ENCODE data around the gene ALDH5A1.

The ALDH5A1 gene

DNA sequence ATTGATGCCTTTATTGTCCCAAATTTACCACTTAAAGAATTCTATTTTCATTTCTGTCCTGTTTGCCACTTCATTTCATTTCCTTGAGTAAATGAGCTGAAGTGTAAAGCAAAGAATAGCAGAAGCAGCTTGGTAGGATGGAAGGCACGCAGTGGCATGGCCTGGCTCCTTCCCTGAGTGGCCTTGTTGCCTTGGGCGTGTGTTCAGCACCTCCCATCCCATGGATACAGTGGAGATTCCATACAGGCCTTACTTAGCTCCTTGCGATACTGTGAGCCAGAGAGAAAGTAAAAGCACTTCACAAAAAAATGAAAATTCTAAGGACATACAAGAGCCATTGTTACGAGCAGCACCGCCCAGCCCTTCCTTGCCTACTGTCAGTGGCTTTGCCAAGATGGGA lies 39.6 kb downstream of the ALDH5A1 start:
- no peak for DNase-seq

DNA sequence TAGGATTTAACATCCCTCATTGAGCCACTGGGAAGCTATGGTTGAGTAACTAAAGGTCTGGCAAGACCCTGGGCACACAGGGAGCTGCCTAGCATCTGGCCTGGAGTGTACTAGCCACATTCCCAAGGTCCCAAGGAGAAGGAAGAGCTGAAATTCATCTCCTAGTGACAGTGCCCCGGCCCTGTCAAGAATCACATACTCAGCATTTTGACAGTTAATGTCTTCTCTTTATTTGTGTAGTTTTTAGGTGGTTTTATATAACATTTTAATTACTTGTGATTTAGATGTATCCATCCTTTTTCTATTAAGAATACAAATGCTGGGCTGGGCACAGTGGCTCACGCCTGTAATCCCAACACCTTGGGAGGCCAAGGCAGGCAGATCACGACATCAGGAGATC lies 40.4 kb downstream of the ALDH5A1 start:
- no peak for DNase-seq

DNA sequence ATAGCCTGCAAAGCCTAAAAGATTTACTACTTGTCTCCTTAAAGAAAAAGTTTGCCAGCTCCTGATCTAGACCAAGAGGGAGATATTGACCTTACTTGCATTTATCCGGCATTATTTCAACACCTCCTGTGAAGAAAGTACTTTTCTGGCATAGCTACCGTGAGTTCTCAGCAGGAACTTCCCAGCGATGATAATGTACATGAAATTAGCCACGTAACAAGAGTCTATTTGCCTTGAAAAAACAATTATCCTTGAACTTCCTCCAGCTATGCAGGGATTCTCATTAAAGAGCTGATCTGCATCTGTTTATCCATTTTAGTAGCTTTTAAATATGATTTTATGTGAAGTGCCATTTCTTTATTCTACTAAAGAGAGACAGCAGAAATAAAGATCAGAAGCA lies 41.7 kb downstream of the ALDH5A1 start:
- DNase-seq = no peak

DNA sequence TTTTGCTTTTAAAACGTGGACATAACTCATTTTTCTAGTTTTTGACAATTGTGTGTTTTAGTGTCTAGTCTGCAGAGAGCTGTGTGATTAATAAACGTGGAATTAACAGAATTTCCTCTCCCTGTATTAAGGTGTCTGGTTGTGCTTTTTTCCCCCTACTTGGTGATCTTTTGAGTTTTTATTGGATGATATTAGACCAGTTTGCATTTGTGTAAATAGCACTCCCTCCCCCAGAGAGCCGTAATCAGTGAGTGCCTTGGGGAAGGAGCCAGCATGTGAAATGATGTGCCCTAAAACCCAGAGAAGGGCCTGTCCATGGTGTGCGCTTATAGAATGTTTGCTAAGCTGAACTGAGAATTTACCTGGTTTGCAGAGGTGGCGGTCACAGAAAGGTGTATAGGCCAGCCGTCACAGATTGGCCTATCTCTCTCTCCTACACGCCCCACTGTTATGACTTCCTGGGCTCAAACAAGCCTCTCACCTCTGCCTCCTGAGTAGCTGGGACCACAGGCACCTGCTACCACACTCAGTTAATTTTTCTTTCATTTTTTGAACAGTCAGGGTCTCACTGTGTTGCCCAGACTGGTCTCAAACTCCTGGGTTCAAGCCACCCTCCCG lies 42.4 kb downstream of the ALDH5A1 start:
- DNase-seq = peak; percentile 27

DNA sequence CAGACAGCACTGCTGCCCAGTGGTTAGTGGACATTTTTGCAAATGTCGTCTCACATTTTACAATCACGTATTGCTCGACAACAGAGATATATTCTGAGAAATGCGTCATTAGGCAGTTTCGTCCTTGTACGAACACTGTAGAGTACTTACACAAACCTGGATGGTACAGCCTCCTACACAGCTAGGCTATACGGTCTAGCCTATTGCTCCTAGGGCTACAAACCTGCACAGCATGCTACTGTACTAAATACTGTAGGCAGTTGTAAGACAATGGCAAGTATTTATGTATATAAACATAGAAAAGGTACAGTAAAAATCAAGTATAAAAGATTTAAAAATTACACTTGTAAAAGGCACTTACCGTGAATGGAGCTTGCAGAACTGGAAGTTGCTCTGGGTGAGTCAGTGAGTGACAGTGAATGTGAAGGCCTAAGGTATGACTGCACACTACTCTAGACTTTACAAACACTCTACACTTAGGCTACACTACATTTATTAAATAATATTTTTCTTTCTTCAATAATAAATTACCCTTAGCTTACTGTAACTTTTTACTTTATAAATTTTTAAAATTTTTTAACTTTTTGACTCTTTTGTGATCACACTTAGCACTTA lies 43.1 kb downstream of the ALDH5A1 start:
- peak; percentile 63 for DNase-seq

DNA sequence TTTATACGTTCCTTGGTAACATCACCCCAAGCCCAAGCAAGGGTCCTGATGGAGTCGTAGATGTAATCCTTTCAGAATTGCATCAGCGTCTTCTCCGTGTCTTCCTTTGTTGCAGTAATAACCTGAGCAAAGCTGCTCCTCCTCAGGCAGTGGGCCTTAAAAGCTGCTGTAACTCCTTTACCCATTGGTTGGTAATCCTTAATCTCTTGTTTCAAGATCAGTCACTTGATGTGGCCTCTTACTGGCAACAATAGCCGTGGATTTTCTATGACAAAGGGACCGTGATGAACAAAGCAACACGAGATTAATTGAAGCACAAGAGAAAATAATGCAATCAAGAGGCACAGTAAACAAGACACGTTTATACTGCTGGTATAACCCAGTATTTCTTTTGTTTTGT lies 44.6 kb downstream of the ALDH5A1 start:
- peak; percentile 95 for DNase-seq

DNA sequence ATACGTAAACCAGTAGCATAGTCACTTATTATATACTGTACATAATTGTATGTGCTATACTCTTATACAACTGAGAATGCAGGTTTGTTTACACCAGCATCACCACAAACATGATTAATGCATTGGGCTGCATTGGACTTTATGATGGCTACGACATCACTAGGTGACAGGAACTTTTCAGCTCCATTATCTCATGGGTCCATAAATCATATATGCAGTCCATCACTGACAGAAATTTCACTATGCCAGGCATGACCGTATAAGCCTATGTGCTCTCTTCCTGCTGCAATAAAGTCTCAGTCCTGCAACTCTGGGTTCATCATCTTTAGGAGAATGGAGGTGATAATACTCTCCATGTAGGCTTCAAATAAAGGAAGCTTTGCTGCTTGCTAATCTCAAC lies 45.4 kb downstream of the ALDH5A1 start:
- DNase-seq = peak; percentile 46

DNA sequence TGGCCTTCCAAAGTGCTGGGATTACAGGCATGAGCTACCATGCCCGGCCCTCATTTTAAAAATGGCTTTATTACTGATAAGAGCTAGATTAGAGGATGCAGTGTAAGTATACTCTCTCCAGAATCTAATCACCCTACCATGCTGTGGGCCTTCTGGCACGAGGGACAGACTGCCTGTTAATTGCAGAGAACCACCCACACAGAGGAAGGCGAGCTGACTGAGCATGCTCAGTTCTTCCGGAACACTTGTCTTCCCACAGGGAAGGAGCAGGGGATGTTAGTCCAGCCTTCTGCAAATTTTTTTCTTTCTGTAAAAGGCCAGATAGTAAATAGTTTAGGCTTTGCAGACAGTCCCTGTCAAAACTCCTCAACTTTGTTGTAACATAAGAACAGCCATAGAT lies 48.9 kb downstream of the ALDH5A1 start:
- DNase-seq = peak; percentile 83

DNA sequence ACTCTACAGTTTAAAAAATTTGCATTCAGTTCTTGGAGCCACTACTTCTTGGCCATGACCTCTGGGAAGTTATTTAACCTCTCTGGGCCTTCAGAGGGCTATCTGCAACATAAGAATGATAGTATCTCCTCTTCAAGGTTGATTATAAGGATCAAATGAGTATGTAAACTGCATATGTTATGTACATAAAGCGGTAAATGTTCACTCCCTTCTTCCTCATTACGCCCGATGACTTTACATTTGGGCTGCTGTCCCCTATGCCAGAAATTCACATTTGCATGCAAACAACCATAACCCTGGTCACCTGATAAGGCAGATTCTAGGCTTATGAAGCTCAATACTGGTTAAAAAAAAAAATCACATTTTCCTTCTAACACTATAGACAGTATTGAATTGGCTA lies 50.4 kb downstream of the ALDH5A1 start:
- DNase-seq = no peak

DNA sequence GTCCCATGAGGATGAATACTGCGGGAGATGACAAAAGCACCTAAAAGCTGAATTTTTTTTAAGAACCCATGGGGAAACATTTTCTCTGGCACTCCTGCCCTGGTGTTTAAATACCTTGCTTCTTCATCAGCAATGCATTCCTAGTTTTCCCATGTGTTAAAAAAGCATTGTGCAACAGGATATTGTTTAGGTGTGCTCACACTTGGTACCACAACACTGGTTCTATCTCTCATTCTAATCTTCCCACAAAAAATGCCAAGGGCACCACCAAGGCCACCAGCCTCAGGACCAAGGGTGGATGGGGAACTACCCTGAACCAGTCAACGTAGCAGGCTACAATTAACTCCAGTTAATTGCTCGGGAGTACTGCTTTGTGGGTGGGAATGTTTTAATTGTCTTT lies 50.9 kb downstream of the ALDH5A1 start:
- DNase-seq = no peak

DNA sequence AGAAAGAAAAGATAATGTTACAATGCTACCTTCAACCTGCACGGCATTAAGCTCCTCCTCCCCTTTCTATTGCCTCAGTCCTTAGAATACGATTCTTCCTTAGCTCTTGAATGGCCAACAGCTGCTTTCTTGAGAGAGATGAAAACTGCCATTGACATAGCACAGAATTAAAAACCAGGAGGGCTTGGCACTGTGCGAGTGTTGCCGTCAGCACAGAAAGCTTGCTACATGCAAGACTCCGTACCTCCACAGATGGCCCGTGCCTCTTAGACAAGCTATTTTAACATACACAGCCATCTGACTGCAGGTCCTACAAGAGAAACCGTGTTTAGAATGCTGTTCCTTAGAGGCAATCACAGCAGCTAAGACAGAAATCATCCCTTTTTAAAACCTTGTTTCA lies 51.7 kb downstream of the ALDH5A1 start:
- DNase-seq = no peak

DNA sequence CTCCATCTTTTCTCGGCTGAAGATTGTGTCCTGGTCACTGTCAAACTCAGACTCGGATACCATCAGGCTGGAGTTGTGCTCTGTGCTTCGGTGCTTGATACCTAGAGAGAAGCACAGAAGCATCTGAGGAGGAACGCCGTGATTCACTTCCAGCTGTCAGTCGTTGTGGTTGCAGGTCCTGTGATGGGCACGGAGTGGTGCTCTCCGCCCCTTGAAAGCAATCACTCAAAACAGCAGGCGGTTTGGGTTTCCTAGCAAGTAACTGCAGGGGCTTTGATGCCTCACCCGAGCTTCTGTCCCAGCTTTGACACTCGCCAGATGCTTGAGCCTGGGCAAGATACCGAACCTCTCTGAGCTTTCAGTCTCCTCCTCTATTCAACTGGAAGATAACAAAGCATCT lies 52.5 kb downstream of the ALDH5A1 start:
- peak; percentile 88 for DNase-seq

DNA sequence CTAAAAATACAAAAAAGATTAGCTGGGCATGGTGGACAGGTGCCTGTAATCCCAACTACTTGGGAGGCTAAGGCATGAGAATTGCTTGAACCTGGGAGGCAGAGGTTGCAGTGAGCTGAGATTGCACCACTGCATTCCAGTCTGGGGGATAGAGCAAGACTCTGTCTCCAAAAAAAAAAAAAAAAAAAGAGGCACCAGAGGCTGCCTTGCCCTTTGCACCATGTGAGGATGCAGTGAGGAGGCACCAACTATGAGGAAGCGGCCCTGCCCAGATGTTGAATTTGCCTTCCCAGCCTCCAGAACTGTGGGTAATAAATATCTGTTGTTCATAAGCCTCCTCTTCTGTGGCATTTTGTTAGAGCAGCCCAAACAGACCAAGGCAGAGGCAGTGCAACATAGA lies 54.4 kb downstream of the ALDH5A1 start:
- no peak for DNase-seq

DNA sequence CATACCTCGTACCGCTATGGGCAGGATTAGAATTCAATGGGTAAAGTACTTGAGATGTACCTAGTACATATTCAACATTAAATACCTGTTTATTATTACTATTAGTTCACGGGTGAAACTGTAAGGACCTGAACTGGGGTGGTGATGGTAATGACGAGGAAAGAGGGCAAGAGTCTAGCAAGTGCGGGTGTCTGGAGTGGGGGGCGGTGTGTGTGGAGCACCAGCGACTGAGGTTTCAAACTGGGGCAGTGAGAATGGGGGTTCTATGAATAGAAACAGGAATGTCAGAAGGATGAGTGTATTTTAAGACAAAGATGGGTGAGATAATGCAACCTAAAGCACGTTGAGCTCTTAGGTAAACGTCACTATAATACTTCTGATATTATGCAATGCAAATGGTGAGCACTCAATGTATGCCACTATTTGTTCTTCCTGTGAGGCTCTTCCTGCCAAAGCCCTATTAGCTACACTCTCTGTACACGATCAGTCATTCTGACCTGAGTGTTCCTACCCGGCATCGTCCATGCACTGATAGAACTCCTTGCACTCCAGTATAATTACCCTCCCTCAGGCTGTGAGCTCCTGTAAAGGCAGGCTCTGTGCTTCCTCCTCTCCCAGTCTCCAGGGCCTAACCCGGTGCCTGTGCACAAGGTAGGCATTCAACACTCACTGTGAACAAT lies 55.0 kb downstream of the ALDH5A1 start:
- DNase-seq = peak; percentile 18

DNA sequence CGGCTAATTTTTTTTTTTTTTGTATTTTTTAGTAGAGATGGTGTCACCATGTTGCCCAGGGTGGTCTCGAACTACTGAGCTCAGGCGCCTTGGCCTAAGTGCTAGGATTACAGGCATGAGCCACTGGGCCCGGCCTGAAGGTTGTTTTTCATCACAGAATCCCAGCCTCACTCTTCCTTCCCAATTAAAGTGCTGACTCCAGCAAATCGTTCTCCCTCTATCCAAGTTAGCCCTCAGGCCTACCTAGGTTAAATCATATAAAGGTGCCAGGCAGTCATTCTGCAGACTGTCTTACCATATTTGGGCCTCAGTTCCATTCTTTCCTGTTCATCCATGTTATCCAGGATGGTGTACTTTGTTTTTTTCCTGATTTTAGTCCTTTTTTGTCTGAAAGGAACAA lies 56.4 kb downstream of the ALDH5A1 start:
- DNase-seq = no peak

DNA sequence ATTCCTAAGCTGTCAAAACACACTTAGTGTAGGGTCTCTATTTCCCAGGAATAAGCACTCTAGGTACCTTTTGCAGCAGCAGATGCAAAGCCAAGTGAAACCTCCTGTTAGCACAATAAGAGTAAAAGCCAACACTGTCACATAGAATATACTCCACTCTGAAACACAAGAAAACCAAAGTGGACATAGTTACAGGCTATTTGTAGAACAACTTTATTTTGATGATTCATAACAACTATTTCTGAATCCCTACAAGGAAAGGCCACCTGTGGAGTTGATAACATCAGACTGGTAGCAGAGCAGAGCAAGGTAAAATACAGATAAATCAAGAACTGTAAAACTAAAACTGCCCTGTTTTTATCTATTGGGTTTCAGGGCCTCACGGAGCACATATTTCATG lies 59.7 kb downstream of the ALDH5A1 start:
- no peak for DNase-seq

DNA sequence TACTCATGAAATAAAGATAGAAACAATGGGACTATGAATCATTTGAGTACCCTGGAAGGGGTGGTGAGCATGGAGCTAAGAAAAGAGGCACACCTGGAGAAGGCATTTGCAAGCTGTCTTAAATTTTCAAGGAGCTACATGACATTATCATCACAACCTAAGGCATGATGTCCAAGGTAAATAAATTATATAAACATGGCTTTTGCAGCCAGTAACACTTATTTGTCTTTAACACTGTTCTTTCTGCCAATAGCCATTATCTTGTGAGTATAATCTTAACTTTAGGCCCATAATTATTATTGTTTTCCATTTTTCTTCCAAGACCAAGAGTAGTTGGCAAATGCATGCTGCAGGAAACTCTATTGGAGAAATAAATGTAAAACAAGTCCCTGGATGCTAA lies 63.7 kb downstream of the ALDH5A1 start:
- no peak for DNase-seq

DNA sequence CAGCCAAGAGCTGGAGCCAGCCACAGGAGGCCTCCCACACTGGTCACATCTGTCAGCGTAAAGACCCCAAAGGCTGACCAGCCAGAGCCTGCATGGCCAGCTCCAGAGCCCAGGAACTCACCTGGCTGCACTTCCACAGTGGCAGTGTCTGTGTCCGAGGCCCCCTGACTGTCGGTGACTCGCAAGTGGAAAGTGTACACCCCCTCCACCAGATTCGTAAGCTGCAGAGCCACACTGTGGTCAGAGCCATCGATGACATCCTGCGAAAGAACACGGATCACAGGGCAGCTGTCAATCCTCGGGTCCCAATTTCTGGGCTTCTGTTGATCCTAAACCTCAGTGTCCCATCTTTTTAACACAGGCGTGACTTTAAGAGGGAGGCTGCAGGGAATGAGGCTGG lies 69.3 kb downstream of the ALDH5A1 start:
- DNase-seq = no peak

DNA sequence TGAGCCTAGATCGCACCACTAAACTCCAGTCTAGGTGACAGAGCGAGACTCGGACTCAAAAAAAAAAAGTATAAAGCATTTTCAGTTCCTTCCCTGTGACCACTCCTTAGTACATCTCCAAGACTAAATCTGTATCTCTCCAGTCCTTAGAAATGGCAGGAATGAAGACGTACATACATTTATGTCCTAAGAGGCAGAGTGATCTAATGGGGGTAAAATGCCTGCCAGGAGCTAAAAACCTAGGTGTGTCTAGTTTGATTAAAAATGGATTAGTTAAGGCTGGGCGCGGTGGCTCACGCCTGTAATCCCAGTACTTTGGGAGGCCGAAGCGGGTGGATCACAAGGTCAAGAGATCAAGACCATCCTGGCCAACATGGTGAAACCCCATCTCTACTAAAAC lies 70.4 kb downstream of the ALDH5A1 start:
- DNase-seq = no peak

DNA sequence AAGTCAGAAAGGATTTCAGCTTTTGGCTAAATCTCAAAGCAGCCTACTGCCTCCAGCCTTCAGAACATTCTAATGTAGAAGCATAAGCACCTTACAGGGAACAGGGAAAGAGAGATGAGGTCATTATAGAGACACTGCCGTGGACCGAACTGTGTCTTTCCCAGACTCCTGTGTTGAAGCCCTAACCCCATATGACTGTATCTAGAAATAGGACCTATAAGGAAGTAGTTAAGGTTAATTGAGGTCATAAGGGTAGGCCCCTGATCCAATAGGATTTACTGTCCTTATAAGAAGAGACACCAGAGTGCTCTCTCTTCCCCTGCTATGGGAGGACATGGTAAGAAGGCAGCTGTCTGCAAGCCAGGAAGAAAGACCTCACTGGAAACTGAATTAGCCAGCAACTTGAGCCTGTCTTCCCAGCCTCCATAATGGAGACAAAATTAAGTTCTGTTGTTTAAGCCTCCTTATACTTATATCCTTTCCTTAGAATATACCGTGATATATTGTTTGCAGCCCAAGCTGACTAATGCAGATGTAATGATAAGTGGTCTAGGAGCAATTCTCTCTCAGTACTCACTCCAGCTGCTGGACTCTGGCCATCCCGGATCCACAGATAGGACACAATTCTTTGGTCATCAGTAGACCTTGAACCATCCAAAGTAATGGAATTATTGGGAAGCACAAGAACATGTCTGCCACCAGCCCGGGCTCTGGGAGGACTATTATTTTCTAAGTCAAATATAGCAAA lies 71.4 kb downstream of the ALDH5A1 start:
- DNase-seq = peak; percentile 76

DNA sequence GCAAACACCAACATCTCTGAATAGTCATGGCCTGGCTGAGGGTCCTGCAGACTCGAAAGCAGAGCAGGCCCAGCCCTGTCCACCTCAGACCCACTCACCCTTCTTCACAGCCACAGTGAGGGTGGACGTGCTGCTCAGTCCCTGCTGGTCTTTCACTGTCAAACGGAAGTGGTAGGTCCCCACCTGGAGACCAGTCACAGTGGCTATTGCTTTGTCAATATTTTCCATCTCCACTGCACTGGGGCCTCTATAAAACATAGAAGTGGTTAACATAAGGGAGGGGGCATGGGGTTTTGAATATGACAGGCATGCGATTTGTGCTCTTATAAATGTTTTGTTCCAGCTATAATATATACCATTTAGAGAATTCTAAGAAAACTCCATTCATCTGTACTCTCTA lies 73.9 kb downstream of the ALDH5A1 start:
- DNase-seq = no peak

DNA sequence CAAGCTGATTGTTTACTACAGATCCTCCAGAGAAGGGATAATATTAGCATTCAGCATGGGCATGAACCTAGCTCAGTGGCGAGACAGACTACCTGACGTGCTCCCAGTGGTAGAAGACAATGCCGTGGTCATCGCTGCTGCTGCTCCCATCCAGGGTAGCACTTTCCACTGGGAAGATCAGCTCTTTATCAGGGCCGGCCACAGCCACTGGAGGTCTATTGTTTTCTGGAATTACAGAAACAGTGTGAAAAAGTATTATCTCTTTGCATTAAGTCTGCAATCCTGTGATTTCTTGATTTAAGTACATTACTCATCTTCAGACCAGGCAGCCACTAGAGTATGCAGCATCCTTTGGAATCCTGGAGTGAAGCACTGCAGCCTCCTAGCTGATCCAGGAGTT lies 75.0 kb downstream of the ALDH5A1 start:
- DNase-seq = no peak

DNA sequence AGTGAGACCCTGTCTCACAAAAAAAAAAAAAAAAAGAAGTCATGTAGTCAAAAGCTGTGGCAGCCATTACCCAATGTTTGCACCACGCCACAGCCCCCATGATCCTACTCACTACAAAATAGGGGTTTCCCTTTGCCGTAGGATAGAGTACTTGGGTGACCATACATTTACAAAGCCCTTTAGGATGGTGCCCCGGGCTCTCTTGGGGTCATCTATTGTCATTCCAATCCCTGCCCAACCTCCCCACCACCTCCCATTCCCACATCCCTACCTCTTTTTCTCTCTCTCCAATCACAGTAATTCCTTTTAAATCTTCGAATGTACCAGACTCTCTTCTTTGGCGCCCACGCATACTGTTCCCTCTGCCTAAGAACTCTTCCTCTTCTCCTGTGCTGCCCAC lies 76.6 kb downstream of the ALDH5A1 start:
- DNase-seq = no peak

DNA sequence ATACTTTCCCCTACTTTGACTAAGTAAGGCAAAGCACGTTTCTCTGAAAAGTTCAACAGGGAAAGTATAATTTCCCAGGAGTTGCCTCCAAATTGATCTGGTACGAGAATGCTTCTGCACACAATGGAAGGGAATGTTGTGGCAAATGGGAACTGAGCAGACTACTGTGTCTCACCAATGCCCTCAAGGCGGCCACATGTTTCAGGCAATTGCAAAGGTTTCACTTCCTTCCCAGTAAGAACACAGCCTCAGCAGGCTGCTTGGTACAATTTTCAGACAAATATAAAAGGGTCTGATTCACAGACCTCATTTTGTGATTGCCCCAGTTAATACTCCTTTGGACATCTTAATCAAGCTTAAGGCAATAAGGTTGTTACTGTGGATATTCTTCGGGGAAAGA lies 80.0 kb downstream of the ALDH5A1 start:
- DNase-seq = peak; percentile 12
